ENCODE data around the gene DPH7.

DNA sequence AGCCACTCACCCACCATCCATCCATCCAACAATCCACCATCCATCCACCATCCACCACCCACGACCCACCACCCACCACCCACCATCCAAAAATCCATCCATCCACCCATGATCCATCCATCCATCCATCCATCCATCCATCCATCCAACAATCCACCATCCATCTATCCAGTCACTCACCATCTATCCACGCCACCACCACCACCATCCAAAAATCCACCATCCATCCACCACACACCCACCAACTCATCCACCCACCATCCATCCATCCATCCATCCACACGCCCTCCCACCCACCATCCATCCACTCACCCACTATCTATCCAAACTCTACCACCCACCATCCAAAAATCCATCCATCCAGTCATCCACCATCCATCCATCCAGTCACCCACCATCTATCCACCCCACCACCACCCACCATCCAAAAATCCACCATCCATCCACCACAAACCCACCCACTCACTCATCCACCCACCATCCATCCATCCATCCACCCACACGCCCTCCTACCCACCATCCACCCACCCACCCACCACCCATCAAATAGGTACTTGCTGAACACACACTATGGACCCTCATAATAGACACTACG, 9.0 kb downstream of the DPH7 start:
- TF ChIP-seq TOX (CRISPR knock-in tag; IDR thresholded peaks at IDR 0.05; ENCODE audit: borderline replicate concordance) (no peak), PPARA (CRISPR knock-in tag; IDR thresholded peaks at IDR 0.05; ENCODE audit: borderline replicate concordance) (no peak), ARNTL (CRISPR knock-in tag; IDR thresholded peaks at IDR 0.05; ENCODE audit: borderline replicate concordance, low read depth) (no peak), ZNF8 (CRISPR knock-in tag; IDR thresholded peaks at IDR 0.05) (no peak)
- TF ChIP-seq, protein P1, sequence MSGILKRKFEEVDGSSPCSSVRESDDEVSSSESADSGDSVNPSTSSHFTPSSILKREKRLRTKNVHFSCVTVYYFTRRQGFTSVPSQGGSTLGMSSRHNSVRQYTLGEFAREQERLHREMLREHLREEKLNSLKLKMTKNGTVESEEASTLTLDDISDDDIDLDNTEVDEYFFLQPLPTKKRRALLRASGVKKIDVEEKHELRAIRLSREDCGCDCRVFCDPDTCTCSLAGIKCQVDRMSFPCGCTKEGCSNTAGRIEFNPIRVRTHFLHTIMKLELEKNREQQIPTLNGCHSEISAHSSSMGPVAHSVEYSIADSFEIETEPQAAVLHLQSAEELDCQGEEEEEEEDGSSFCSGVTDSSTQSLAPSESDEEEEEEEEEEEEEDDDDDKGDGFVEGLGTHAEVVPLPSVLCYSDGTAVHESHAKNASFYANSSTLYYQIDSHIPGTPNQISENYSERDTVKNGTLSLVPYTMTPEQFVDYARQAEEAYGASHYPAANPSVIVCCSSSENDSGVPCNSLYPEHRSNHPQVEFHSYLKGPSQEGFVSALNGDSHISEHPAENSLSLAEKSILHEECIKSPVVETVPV (CRISPR knock-in tag; IDR thresholded peaks at IDR 0.05): no peak
- TF ChIP-seq, protein P2, sequence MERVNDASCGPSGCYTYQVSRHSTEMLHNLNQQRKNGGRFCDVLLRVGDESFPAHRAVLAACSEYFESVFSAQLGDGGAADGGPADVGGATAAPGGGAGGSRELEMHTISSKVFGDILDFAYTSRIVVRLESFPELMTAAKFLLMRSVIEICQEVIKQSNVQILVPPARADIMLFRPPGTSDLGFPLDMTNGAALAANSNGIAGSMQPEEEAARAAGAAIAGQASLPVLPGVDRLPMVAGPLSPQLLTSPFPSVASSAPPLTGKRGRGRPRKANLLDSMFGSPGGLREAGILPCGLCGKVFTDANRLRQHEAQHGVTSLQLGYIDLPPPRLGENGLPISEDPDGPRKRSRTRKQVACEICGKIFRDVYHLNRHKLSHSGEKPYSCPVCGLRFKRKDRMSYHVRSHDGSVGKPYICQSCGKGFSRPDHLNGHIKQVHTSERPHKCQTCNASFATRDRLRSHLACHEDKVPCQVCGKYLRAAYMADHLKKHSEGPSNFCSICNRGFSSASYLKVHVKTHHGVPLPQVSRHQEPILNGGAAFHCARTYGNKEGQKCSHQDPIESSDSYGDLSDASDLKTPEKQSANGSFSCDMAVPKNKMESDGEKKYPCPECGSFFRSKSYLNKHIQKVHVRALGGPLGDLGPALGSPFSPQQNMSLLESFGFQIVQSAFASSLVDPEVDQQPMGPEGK (CRISPR knock-in tag; IDR thresholded peaks at IDR 0.05; ENCODE audit: borderline replicate concordance): no peak
- TF ChIP-seq, protein P3, sequence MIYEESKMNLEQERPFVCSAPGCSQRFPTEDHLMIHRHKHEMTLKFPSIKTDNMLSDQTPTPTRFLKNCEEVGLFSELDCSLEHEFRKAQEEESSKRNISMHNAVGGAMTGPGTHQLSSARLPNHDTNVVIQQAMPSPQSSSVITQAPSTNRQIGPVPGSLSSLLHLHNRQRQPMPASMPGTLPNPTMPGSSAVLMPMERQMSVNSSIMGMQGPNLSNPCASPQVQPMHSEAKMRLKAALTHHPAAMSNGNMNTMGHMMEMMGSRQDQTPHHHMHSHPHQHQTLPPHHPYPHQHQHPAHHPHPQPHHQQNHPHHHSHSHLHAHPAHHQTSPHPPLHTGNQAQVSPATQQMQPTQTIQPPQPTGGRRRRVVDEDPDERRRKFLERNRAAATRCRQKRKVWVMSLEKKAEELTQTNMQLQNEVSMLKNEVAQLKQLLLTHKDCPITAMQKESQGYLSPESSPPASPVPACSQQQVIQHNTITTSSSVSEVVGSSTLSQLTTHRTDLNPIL (CRISPR knock-in tag; IDR thresholded peaks at IDR 0.05; ENCODE audit: low read depth): no peak
- TF ChIP-seq, protein P4, sequence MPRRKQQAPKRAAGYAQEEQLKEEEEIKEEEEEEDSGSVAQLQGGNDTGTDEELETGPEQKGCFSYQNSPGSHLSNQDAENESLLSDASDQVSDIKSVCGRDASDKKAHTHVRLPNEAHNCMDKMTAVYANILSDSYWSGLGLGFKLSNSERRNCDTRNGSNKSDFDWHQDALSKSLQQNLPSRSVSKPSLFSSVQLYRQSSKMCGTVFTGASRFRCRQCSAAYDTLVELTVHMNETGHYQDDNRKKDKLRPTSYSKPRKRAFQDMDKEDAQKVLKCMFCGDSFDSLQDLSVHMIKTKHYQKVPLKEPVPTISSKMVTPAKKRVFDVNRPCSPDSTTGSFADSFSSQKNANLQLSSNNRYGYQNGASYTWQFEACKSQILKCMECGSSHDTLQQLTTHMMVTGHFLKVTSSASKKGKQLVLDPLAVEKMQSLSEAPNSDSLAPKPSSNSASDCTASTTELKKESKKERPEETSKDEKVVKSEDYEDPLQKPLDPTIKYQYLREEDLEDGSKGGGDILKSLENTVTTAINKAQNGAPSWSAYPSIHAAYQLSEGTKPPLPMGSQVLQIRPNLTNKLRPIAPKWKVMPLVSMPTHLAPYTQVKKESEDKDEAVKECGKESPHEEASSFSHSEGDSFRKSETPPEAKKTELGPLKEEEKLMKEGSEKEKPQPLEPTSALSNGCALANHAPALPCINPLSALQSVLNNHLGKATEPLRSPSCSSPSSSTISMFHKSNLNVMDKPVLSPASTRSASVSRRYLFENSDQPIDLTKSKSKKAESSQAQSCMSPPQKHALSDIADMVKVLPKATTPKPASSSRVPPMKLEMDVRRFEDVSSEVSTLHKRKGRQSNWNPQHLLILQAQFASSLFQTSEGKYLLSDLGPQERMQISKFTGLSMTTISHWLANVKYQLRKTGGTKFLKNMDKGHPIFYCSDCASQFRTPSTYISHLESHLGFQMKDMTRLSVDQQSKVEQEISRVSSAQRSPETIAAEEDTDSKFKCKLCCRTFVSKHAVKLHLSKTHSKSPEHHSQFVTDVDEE (CRISPR knock-in tag; IDR thresholded peaks at IDR 0.05): no peak
